ENCODE data around the gene DUS1L.

GRCh38 chr17:82101767-82102679, 36.4 kb upstream of the DUS1L start:
- TF ChIP-seq CTCF (optimal IDR thresholded peaks at IDR 0.05 in 1 of 3, IDR thresholded peaks at IDR 0.05 in 1 of 3, conservative IDR thresholded peaks at IDR 0.05 in 1 of 3; ENCODE audit: extremely low read depth in 1 of 3, insufficient read depth in 2 of 3, low read length in 3 of 3) (no peak), EZH2 (IDR thresholded peaks at IDR 0.05; ENCODE audit: low read length) (no peak)

Data from keratinocyte (primary cell).